GM23338 (cell line): Measurements from ENCODE around the gene TBC1D7.

Experiments
- CTCF ChIP-seq, 2 experiments: fragments of 200-600 bp in 1 of 2; sonication (generic) in 1 of 2; conservative IDR thresholded peaks; 2 replicates each; pipeline versions ENCODE4 v1.5.1 to v1.6.1; 2016 to 2017; ENCODE audit warnings: antibody characterized with exemption in 2 of 2, low read depth in 2 of 2, mild to moderate bottlenecking in 2 of 2, moderate library complexity in 1 of 2
- EZH2 ChIP-seq: fragments of 200-600 bp; sonication (generic); IDR thresholded peaks from one replicate; pipeline ENCODE4 v1.8.0; 2017; ENCODE audit warnings: antibody characterized with exemption, mild to moderate bottlenecking, low read depth; ENCODE audit not compliant: unreplicated experiment
- POLR2AphosphoS5 ChIP-seq: IDR thresholded peaks from 2 replicates; pipeline ENCODE4 v1.6.1; 2016; ENCODE audit warnings: antibody characterized with exemption, low read depth

DNA sequence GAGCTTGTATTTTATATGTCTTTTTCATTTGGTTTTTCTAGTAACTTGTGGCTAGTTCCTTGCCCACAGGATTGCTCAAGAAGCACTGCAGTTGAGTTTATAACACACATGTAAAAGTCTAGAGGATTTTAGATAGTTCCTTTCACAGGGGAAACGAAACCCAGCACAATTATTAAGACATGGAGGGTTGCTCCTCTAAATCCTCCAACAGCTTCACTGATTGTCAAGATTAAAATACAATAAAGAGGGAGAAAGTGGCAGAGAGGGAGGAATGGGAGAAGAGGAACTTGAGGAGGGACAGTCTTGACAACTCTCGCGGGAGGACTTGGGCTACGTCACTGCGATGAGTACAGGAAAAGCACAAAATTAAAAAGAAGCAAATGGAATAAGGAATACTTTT, 9.7 kb upstream of the TBC1D7 start:
- TF ChIP-seq CTCF (conservative IDR thresholded peaks at IDR 0.05; ENCODE audit: low read depth in 2 of 2) (no peak), POLR2AphosphoS5 (no peak), EZH2 (no peak)
